Stimulated activated CD8-positive, alpha-beta memory T cell treated with anti-CD3 and anti-CD28 coated beads, Interleukin-7, amount 100 ng/mL, for 48 hours (primary cell): ENCODE measurements around the gene GPX5.
"Not testable (repeated sequence)": the region's sequence is repeated elsewhere in the genome, so short reads cannot be mapped to it uniquely, and the experiment has no call there.

Experiments
- DNase-seq, 2 donors: peaks; one replicate each; pipeline ENCODE4 v3.0.0-alpha.2; 2020; ENCODE audit warnings: low read depth in 1 of 2; ENCODE audit errors: extremely low read depth in 1 of 2

GPX5 gene

DNA sequence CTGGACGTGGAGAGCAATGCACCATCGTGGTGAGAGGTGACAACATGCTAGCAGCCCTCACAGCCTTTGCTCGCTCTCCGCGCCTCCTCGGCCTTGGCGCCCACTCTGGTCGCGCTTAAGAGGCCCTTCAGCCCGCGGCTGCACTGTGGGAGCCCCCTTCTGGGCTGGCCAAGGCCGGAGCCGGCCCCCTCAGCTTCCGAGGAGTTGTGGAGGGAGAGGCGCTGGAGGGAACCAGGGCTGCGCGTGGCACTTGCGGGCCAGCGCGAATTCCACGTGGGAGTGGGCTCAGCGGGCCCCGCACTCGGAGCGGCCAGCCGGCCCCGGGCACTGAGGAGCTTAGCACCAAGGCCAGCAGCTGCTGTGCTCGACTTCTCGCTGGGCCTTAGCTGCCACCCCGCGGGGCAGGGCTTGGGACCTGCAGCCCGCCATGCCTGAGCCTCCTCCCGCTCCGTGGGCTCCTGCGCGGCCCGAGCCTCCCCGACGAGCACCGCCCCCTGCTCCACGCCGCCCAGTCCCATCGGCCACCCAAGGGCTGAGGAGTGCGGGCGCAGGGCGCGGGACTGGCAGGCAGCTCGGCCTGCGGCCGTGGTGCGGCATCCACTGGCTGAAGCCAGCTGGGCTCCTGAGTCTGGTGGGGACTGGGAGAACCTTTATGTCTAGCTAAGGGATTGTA is 13.9 kb upstream of the GPX5 start:
- DNase-seq: no peak

DNA sequence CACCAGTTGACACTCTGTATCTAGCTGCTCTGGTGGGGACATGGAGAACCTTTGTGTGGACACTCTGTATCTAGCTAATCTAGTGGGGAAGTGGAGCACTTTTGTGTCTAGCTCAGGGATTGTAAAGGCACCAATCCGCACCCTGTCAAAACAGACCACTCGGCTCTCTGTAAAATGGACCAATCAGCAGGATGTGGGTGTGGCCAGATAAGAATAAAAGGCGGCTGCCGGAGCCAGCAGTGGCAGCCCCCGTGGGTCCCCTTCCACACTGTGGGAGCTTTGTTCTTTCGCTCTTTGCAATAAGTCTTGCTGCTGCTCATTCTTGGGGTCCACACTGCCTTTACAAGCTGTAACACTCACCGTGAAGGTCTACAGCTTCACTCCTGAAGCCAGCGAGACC is 13.3 kb upstream of the GPX5 start:
- not testable (repeated sequence) for DNase-seq

GRCh38 chr6:28515676-28516075 is 10.0 kb upstream of the GPX5 start, which contains the start of gene GPX6:
Gene GPX6, minus strand, starts transcription at chr6:28515793. Its CDS starts 50 bp downstream, at chr6:28515743.
- no peak for DNase-seq

DNA sequence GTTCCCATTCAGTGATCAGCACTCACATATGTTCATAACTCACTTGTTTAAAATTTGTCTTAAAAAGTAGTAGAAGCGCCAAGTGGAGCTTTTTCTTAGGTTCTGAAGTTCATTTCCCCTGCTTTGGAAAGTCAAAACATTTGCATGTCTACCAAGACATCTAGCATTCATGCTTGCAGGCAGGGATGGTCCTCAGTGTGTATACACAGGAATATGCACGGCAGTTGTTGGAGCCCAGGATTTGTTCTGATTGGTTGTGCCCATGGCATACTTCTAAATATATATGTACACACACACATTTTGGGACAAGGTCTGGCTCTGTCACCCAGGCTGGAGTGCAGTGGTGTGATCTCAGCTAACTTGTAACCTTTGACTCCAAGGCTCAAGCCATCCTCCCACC is 7.7 kb upstream of the GPX5 start:
- DNase-seq: no peak

DNA sequence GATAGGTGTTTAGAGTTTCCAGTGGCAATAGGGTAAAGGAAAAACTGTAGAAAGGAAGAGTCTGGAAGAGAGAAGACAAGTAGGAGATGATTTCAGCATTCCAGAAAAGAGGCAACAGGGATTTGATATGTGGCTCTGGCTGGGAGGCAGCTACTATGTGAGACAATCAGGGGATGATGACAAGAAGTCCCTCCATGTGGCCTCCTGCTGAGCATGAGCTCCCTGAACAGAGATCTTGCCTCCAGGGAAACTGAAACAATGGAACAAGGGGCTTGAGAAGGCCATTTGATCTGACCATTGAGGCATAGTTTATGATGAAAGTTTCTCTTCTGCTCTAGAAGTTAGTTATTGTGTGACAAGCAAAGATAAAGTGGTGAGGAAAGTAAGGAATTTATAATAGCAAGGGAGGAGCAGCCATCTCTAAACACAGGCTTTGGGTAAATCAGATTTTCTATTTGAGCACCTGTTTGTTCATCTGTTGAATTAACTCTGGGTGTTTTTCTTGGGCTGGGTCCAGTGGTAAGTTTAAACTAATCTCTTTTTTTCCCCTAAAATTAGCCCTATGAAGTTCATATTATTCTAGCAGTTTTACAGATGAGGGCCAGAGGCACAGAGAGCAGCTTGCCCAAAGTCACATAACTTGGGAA is 3.0 kb upstream of the GPX5 start:
- DNase-seq: no peak

GRCh38 chr6:28523241-28523622 is 2.4 kb upstream of the GPX5 start:
- DNase-seq: no peak

GRCh38 chr6:28530777-28531176 is 5.1 kb downstream of the GPX5 start:
- no peak for DNase-seq

DNA sequence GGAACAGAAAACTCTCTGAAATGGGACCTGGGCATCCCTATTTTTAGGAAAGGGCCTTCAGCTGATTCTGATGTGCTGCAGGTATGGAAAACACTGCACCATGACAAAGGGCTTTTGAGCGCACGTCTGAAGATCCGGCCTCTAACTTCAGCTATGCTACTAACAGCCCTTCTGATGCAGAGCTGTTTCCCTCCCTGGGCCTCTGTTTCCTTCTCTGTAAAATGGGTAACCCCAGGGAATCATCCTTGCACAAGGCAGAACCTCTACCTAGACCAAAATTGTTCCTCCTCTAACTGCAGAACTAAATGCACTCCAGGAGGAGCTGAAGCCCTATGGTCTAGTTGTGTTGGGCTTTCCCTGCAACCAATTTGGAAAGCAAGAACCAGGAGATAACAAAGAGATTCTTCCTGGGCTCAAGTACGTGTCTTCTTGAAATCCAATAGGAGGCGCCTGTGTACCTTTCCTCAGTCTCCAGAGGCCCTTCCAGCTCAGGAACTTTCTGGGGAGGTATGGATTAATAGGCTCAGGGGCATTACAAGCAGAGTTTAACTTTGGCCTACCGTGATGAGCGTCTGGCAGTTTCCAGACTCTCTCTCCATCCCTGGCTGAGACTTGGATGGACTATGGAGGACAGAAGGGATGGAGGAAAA is 5.9 kb downstream of the GPX5 start:
- no peak for DNase-seq

GRCh38 chr6:28534306-28534705 is 8.6 kb downstream of the GPX5 start:
- no peak for DNase-seq

- no peak for DNase-seq
Measured at GRCh38 chr6:28534875-28535274, 9.2 kb downstream of the GPX5 start.

DNA sequence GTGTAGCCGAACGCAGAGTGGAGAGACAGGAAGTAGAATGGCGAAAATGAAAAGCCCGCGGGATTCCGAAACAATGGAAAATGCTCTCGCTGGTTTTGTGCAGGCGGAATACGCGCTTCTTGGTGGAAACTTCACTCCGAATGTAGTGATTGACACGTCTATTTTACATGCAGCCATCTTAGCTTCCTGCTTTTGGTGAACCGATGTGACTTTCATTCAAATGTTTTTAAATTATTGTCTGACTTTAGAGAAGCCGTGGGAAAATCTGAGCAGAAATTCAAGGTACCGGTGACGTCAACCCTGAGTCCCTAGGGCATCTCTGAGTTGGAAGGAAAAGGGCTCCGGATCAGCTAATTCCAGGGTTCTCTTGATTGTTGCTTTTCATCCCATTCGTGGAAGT is 11.4 kb downstream of the GPX5 start:
- no peak for DNase-seq

- DNase-seq: no peak
Measured at GRCh38 chr6:28537509-28538140, 11.9 kb downstream of the GPX5 start.

DNA sequence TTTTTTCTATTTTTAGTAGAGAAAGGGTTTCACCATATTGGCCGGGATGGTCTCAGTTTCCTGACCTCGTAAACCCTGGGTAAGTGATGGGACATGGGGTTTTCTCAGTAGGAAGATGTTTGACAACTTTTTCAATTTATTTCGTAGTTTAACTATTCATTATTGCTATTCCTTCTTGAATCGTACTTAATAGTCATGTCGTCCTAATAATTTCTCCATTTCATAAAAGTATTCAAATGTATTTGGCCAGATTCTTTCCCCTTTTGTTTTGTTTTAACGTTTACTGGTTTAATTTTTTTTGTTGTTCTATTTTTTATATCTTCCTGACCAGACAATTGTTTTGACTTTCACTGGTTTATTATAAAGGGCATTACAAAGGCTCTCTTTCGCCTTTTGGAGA is 16.3 kb downstream of the GPX5 start:
- no peak for DNase-seq

DNA sequence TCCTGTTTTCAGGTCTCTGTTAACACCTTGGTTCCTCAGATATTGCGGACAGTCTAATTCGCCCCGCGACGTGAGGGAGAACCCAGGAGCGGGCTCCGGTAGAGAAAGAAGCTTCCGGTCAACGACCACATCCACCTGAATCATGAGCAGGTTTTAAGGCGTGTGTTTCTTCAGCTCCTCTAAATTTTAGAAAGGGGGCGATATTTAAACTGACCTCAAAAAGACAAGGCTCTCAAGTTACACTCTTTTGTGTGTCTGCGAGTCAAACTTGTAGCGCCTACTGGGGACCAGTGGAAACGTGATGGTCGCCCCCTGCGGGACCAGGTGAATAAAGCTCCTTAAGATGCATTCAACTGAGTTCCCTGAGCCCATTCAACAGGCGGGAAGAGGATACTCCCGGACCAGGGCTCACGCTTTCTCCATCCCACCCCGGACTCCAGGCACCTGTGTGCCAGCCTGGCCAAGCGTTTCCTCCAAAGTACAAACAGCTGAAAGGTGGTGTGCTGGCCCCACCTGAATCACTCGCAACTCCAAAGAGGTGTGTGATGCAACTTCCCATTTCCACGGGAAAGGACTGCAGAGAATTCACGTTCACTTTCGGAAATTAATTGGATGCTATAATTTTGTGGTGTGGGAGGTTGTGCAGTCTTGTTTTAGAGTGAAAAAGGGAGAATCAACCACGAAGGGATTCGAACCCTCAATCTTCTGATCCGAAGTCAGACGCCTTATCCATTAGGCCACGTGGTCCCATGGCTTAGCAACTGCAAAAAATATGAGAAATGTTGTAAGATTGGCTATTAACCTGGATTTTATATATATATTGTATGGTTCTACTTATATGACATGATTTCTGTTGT is 17.0 kb downstream of the GPX5 start:
- peak in 1 of 2 donors; percentile 47 for DNase-seq

- DNase-seq: no peak
Measured at GRCh38 chr6:28543651-28544610, 18.2 kb downstream of the GPX5 start.

DNA sequence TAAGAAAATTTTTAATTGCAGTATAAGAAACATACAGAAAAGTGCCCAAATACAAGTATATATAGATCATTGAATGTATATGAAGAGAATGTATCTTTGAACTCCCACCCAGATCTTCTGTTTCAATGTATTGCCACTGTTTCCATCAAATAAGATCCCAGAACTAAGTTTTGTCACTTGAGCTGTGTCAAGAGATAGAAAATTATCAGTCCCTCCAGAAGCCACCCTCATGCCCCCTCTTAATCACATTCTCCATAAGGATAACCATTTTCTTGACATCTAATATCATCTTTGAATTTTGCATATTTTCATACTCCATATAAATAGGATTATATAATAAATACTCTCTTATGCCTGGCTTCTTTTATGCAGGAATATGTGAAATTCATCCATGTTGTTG is 20.3 kb downstream of the GPX5 start:
- no peak for DNase-seq

DNA sequence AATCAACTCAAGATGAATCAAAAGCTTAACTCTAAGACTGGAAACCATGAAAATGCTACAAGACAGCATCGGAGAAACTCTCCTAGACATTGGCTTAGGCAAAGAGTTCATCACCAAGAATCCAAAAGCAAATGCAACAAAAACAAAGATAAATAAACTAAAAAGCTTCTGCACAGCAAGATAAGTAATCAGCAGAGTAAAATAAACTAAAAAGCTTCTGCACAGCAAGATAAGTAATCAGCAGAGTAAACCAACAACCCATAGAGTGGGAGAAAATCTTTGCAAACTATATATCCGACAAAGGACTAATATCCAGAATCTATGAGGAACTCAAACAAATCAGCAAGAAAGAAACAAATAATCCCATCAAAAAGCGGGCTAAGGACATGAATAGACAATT is 21.3 kb downstream of the GPX5 start:
- not testable (repeated sequence) for DNase-seq

- DNase-seq: no peak
Measured at GRCh38 chr6:28551891-28552666, 26.4 kb downstream of the GPX5 start.

DNA sequence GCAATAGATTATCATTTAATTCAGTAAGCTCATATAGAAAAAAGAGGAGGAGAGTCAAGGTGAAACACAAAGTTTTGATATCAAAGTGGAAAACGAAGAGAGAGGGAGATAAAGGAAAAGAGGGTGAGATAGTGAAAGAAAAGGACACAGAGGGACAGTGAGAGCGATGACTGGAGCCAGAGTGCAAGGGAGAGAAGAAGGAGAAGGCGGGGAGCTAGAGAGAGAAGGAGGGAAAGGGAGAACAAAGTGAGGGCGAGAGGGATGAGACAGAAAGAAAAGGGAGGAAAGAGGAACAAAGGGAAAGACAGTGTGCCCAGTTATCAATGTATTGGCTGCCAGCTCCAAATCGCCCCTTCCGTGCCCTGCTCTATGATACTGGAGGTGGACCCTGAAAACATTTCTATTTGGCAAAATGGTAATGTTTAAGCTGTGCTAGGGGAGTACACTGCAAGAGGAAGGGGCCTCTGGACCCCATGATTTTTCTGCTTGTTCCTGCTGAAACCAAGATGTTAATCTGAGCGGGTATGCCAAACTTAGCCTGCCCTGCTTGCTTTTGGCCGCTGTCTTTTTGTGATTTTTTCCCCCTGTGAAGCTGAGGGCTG is 27.8 kb downstream of the GPX5 start:
- DNase-seq: no peak
